OCI-LY7 (cell line): ENCODE results near the gene CPEB4. TPM values are rescaled to one million over a fixed set of nuclear protein-coding genes. Genes with fewer than 3 reads are reported as not detected.

Experiments
- BruUV-seq: library from RNA; stranded (reverse); fragments of 400-500 nt; replicated peaks from 2 replicates; lab custom pipeline; 2021; lab: Mats Ljungman, UMichigan
- CTCF ChIA-PET: fragments of 300-600 bp; sonication (Branson Sonifier 250); formaldehyde crosslinking; loops from one replicate; lab custom pipeline; 2022; ENCODE audit warnings: antibody characterized with exemption; ENCODE audit not compliant: unreplicated experiment; lab: Charles Lee
- POLR2A ChIA-PET: fragments of 300-600 bp; sonication (Branson Sonifier 250); formaldehyde crosslinking; loops from one replicate; lab custom pipeline; 2022; ENCODE audit warnings: antibody characterized with exemption; lab: Charles Lee
- DNase-seq: peaks from one replicate; pipeline ENCODE4 v3.0.0-alpha.2; 2015; ENCODE audit warnings: low spot score
- H2AFZ ChIP-seq: fragments of 200-600 bp; sonication (generic), shearing (Covaris generic); 2 replicates; pipeline ENCODE4 v1.6.1; 2014; ENCODE audit warnings: mild to moderate bottlenecking, antibody characterized with exemption, low read length, moderate library complexity
- H3K27ac ChIP-seq: fragments of 200-600 bp; sonication (generic); 2 replicates; pipeline ENCODE4 v1.5.1; 2014; ENCODE audit warnings: mixed run types, low read depth, mild to moderate bottlenecking, moderate library complexity, low read length, inconsistent platforms; ENCODE audit not compliant: poor library complexity, severe bottlenecking
- H3K36me3 ChIP-seq: fragments of 200-600 bp; sonication (generic); 2 replicates; pipeline ENCODE4 v1.6.1; 2014; ENCODE audit warnings: mild to moderate bottlenecking, antibody characterized with exemption, low read length, moderate library complexity, mixed read lengths; ENCODE audit not compliant: insufficient read depth
- H3K4me1 ChIP-seq: fragments of 200-600 bp; sonication (generic); 2 replicates; pipeline ENCODE4 v1.5.1; 2014; ENCODE audit warnings: mild to moderate bottlenecking, low read length; ENCODE audit not compliant: insufficient read depth, poor library complexity, severe bottlenecking
- H3K4me2 ChIP-seq: fragments of 200-600 bp; sonication (generic); 2 replicates; pipeline ENCODE4 v1.6.1; 2014; ENCODE audit warnings: mild to moderate bottlenecking, low read length
- H3K4me3 ChIP-seq: fragments of 200-600 bp; sonication (generic); 2 replicates; pipeline ENCODE4 v1.5.1; 2014; ENCODE audit warnings: mild to moderate bottlenecking, low read depth, low read length; ENCODE audit not compliant: poor library complexity, severe bottlenecking
- H3K79me2 ChIP-seq: fragments of 200-600 bp; sonication (generic); 2 replicates; pipeline ENCODE4 v1.6.1; 2016; ENCODE audit warnings: low read depth, mild to moderate bottlenecking, low read length, moderate library complexity, mixed read lengths; ENCODE audit not compliant: insufficient read depth
- H3K9me2 ChIP-seq: fragments of 200-600 bp; sonication (generic); 2 replicates; pipeline ENCODE4 v1.6.1; 2016; ENCODE audit warnings: mild to moderate bottlenecking, low read length, mixed read lengths; ENCODE audit not compliant: insufficient read depth
- H3K9me3 ChIP-seq: fragments of 200-600 bp; sonication (generic); 2 replicates; pipeline ENCODE4 v1.6.1; 2014; ENCODE audit warnings: mild to moderate bottlenecking, mixed run types, low read length, mixed read lengths
- H4K20me1 ChIP-seq: fragments of 200-600 bp; sonication (generic); 2 replicates; pipeline ENCODE4 v1.6.1; 2014; ENCODE audit warnings: mild to moderate bottlenecking, antibody characterized with exemption, low read length, moderate library complexity, mixed read lengths; ENCODE audit not compliant: insufficient read depth
- EZH2phosphoT487 ChIP-seq: fragments of 200-600 bp; sonication (generic); IDR thresholded peaks from 2 replicates; pipeline ENCODE4 v1.6.1; 2018; ENCODE audit warnings: low read depth, borderline replicate concordance, mild to moderate bottlenecking, mixed run types, antibody characterized with exemption, low read length, moderate library complexity, mixed read lengths
- intact Hi-C: fragments of 100-400 bp; cut with micrococcal nuclease; formaldehyde crosslinking; loops from one replicate; pipeline ENCODE4 v1.10.0; 2022; ENCODE audit not compliant: unreplicated experiment
- total RNA-seq, 2 experiments: library from RNA; depleted of rRNA in 1 of 2; stranded (reverse); fragments of >200 nt in 1 of 2; shearing (Covaris generic) in 1 of 2; gene quantifications; 2 replicates each; pipeline ENCODE4 v1.2.3, GENCODE V29; 2014 to 2022
- TF ChIP-seq, protein P1 (sequence below): fragments of 200-600 bp; sonication (generic); conservative IDR thresholded peaks from 2 replicates; pipeline ENCODE4 v1.5.1; 2014; ENCODE audit warnings: mild to moderate bottlenecking, antibody characterized with exemption, low read length, moderate library complexity, mixed read lengths

Gene CPEB4
- total RNA-seq, 2 experiments from 2014 or later, result 12.6 to 31.8 TPM

GRCh38 chr5:173940269-173940668, 52.1 kb downstream of the CPEB4 start:
- intact Hi-C loops, result no loop called here
- peaks cover 13% of the 10 kb centered on the region; the same call in 1 of the 2 replicates for H3K79me2 ChIP-seq
- no peak overlapping the region for H3K27ac ChIP-seq
- H3K4me1 ChIP-seq, result no peaks in the 10 kb centered on the region
- no peak overlapping the region for H3K4me3 ChIP-seq
- BruUV-seq, result no TSS peak
- CTCF ChIA-PET, result no interaction called here
- no peak overlapping the region for H2AFZ ChIP-seq
- POLR2A ChIA-PET, result interaction anchor here (1.1 to 1.5 kb wide), 2 partner anchors 8 to 15 kb away, joined by 3 to 8 read pairs; no protein-coding TSS in a partner anchor
- no peaks in the 10 kb centered on the region for H3K9me3 ChIP-seq
- no peaks in the 10 kb centered on the region for H3K9me2 ChIP-seq
- no peak for TF ChIP-seq EZH2phosphoT487
- TF ChIP-seq, protein P1, sequence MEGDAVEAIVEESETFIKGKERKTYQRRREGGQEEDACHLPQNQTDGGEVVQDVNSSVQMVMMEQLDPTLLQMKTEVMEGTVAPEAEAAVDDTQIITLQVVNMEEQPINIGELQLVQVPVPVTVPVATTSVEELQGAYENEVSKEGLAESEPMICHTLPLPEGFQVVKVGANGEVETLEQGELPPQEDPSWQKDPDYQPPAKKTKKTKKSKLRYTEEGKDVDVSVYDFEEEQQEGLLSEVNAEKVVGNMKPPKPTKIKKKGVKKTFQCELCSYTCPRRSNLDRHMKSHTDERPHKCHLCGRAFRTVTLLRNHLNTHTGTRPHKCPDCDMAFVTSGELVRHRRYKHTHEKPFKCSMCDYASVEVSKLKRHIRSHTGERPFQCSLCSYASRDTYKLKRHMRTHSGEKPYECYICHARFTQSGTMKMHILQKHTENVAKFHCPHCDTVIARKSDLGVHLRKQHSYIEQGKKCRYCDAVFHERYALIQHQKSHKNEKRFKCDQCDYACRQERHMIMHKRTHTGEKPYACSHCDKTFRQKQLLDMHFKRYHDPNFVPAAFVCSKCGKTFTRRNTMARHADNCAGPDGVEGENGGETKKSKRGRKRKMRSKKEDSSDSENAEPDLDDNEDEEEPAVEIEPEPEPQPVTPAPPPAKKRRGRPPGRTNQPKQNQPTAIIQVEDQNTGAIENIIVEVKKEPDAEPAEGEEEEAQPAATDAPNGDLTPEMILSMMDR, result no peak
- H4K20me1 ChIP-seq, result no peaks in the 10 kb centered on the region
- H3K4me2 ChIP-seq, result no peak overlapping the region
- no peak for DNase-seq
- H3K36me3 ChIP-seq, result peaks cover 15% of the 10 kb centered on the region

GRCh38 chr5:173941102-173941501, 53.0 kb downstream of the CPEB4 start:
- Histone ChIP-seq H3K4me3 (no peak overlapping the region), H3K79me2 (peaks cover 6% of the 10 kb centered on the region; the same call in 1 of the 2 replicates)
- TF ChIP-seq EZH2phosphoT487, result no peak
- TF ChIP-seq, protein P1, result no peak

GRCh38 chr5:173941758-173942401, 53.7 kb downstream of the CPEB4 start:
- Histone ChIP-seq H3K79me2 (peaks cover 6% of the 10 kb centered on the region; the same call in 1 of the 2 replicates), H3K4me1 (no peaks in the 10 kb centered on the region), H3K36me3 (peaks cover 31% of the 10 kb centered on the region), H3K4me3 (no peak overlapping the region), H4K20me1 (no peaks in the 10 kb centered on the region), H2AFZ (no peak overlapping the region), H3K27ac (no peak overlapping the region), H3K9me3 (no peaks in the 10 kb centered on the region), H3K4me2 (no peak overlapping the region), H3K9me2 (no peaks in the 10 kb centered on the region)
- no peak for DNase-seq
- ChIA-PET POLR2A (interaction anchor here (0.6 to 1.8 kb wide), 7 partner anchors 10 to 1918 kb away, joined by 3 to 8 read pairs (median 3); no protein-coding TSS in a partner anchor), CTCF (no interaction called here)
- no peak for TF ChIP-seq EZH2phosphoT487
- TF ChIP-seq, protein P1, result no peak
- intact Hi-C loops, result no loop called here
- no TSS peak for BruUV-seq

More at GRCh38 chr5:173941102-173941501, 53.0 kb downstream of the CPEB4 start:
- H3K4me1 ChIP-seq, result no peaks in the 10 kb centered on the region
- H3K4me2 ChIP-seq, result no peak overlapping the region
- no peaks in the 10 kb centered on the region for H3K9me3 ChIP-seq
- DNase-seq, result no peak
- H2AFZ ChIP-seq, result no peak overlapping the region
- intact Hi-C loops, result no loop called here
- H3K27ac ChIP-seq, result no peak overlapping the region
- CTCF ChIA-PET, result no interaction called here
- H3K36me3 ChIP-seq, result peaks cover 23% of the 10 kb centered on the region
- no peaks in the 10 kb centered on the region for H4K20me1 ChIP-seq
- no TSS peak for BruUV-seq
- no peaks in the 10 kb centered on the region for H3K9me2 ChIP-seq
- POLR2A ChIA-PET, result interaction anchor here (0.6 to 1.5 kb wide), 4 partner anchors 9 to 1917 kb away, joined by 3 to 8 read pairs (median 3); no protein-coding TSS in a partner anchor
